Jurkat, Clone E6-1 (cell line): Measurements from ENCODE around the gene SLC9A3.
"Not testable (repeated sequence)": the region's sequence is repeated elsewhere in the genome, so short reads cannot be mapped to it uniquely, and the experiment has no call there.

Source experiments
- DNase-seq: peaks from one replicate; pipeline ENCODE4 v3.0.0-alpha.2; 2011; ENCODE audit warnings: low read depth, low spot score
- H3K4me3 ChIP-seq: 2 replicates; pipeline ENCODE4 v1.5.1; 2011; ENCODE audit warnings: mild to moderate bottlenecking, low read length, control low read depth, moderate library complexity

The SLC9A3 gene

GRCh38 chr5:497090-497700 is 27.1 kb downstream of the SLC9A3 start:
- H3K4me3 ChIP-seq: no peak overlapping the region
- DNase-seq: no peak

GRCh38 chr5:496028-496427 is 28.2 kb downstream of the SLC9A3 start:
- DNase-seq: no peak
- no peak overlapping the region for H3K4me3 ChIP-seq

GRCh38 chr5:494667-495255 is 29.5 kb downstream of the SLC9A3 start:
- no peak overlapping the region for H3K4me3 ChIP-seq
- DNase-seq: no peak

- H3K4me3 ChIP-seq: no peak overlapping the region
- no peak for DNase-seq
Measured at GRCh38 chr5:493758-494157, 30.5 kb downstream of the SLC9A3 start.

GRCh38 chr5:493119-493701 is 31.0 kb downstream of the SLC9A3 start:
- H3K4me3 ChIP-seq: no peak overlapping the region
- DNase-seq: no peak

GRCh38 chr5:492314-492893 is 31.8 kb downstream of the SLC9A3 start:
- H3K4me3 ChIP-seq: no peak overlapping the region
- no peak for DNase-seq

GRCh38 chr5:491856-492155 is 32.4 kb downstream of the SLC9A3 start:
- no peak for DNase-seq
- H3K4me3 ChIP-seq: no peak overlapping the region

GRCh38 chr5:491119-491855 is 33.0 kb downstream of the SLC9A3 start:
- no peak for DNase-seq
- no peak overlapping the region for H3K4me3 ChIP-seq

GRCh38 chr5:490116-491106 is 33.8 kb downstream of the SLC9A3 start:
- DNase-seq: no peak
- H3K4me3 ChIP-seq: no peak overlapping the region

- H3K4me3 ChIP-seq: no peak overlapping the region
- DNase-seq: no peak
Measured at GRCh38 chr5:489689-490080, 34.6 kb downstream of the SLC9A3 start.

GRCh38 chr5:488744-489688 is 35.2 kb downstream of the SLC9A3 start:
- no peak for DNase-seq

GRCh38 chr5:488241-488640 is 36.0 kb downstream of the SLC9A3 start:
- no peak for DNase-seq
- H3K4me3 ChIP-seq: no peak overlapping the region

More at GRCh38 chr5:488744-489688, 35.2 kb downstream of the SLC9A3 start:
- no peak overlapping the region for H3K4me3 ChIP-seq

- H3K4me3 ChIP-seq, DNase-seq: not testable (repeated sequence)
Measured at GRCh38 chr5:486597-486996, 37.7 kb downstream of the SLC9A3 start.

- no peak overlapping the region for H3K4me3 ChIP-seq
- DNase-seq: no peak
Measured at GRCh38 chr5:485946-486491, 38.2 kb downstream of the SLC9A3 start.

- no peak overlapping the region for H3K4me3 ChIP-seq
- no peak for DNase-seq
Measured at GRCh38 chr5:485113-485945, 38.9 kb downstream of the SLC9A3 start.

GRCh38 chr5:484556-484955 is 39.7 kb downstream of the SLC9A3 start:
- no peak overlapping the region for H3K4me3 ChIP-seq

More at GRCh38 chr5:484556-484955, 39.7 kb downstream of the SLC9A3 start:
- DNase-seq: no peak
